HG02870 (cell line): Measurements from ENCODE around the gene SPATA9.

Source experiments
- ATAC-seq: cut with Tn5 transposase; IDR thresholded peaks from one replicate; pipeline ENCODE4 v1.9.1; 2021; ENCODE audit warnings: mild to moderate bottlenecking, moderate library complexity; ENCODE audit not compliant: unreplicated experiment

The SPATA9 gene

GRCh38 chr5:95621839-95622629, 60.8 kb downstream of the SPATA9 start:
- no peak for ATAC-seq

- ATAC-seq: peak; percentile 33
Observed at GRCh38 chr5:95620870-95621838, 61.6 kb downstream of the SPATA9 start.

DNA sequence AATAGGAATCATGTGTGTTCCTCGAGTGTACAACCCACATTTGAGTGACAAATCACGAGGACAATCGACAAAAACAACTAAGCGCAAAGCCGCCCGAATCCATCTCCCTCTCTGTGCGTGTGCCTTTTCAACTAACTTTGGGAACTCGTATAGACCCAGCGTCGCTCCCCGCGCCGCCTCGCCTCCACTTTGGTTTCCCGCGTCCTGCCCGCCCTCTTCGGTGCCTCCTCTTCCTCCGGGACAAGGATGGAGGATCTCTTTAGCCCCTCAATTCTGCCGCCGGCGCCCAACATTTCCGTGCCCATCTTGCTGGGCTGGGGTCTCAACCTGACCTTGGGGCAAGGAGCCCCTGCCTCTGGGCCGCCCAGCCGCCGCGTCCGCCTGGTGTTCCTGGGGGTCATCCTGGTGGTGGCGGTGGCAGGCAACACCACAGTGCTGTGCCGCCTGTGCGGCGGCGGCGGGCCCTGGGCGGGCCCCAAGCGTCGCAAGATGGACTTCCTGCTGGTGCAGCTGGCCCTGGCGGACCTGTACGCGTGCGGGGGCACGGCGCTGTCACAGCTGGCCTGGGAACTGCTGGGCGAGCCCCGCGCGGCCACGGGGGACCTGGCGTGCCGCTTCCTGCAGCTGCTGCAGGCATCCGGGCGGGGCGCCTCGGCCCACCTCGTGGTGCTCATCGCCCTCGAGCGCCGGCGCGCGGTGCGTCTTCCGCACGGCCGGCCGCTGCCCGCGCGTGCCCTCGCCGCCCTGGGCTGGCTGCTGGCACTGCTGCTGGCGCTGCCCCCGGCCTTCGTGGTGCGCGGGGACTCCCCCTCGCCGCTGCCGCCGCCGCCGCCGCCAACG, 62.5 kb downstream of the SPATA9 start, which contains the start of gene GPR150:
Gene GPR150, plus strand, starts transcription at position 58 of the 840 bp plus-strand sequence. Its CDS starts 189 bp downstream, at position 247.
- ATAC-seq: peak; percentile 51

DNA sequence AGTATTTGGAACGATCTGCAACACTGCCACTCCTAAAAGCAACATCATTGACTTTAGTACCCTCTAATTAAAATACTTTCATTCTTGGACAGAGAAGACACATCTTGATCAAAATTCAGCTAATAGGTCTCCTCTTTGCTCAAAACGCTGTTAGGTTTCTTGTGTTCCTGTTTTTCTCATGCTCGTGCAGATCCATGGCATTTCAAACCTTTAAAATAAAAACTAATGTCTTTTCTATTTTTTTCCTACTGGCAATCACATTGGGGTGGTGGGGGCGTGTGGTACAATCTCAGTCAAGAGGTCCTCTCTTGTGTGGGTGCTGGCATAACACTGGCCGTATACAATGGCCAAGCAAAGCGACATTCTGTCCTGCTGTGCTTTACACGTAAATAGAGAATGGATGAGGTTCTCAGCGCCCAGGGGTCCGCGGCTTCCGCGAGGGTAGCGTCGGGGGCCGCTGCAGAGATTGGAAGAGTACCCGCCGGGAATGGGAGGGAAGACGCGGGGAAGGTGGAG, 63.2 kb downstream of the SPATA9 start:
- ATAC-seq: no peak

GRCh38 chr5:95619096-95619495, 63.7 kb downstream of the SPATA9 start:
- ATAC-seq: no peak

- ATAC-seq: no peak
Observed at GRCh38 chr5:95617057-95617456, 65.7 kb downstream of the SPATA9 start.

DNA sequence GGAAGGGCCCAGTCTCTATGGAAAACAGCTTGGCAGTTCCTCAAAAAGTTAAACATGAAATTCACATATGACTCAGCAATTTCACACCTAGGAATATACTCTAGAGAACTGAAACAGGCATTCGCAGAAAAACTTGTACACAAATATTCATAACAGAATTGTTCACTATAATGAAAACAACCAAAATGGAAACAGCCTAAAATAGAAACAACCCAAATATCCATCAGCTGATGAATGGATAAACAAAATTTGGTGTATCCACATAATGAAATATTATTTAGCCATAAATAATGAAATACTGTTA, 67.7 kb downstream of the SPATA9 start:
- peak; percentile 52 for ATAC-seq

- ATAC-seq: no peak
Observed at GRCh38 chr5:95613514-95613913, 69.3 kb downstream of the SPATA9 start.

GRCh38 chr5:95611396-95611795, 71.4 kb downstream of the SPATA9 start:
- ATAC-seq: no peak

GRCh38 chr5:95610546-95610945, 72.2 kb downstream of the SPATA9 start:
- no peak for ATAC-seq

- ATAC-seq: no peak
Observed at GRCh38 chr5:95609711-95610110, 73.1 kb downstream of the SPATA9 start.
